Stimulated activated CD4-positive, alpha-beta T cell treated with anti-CD3 and anti-CD28 coated beads, Interleukin-4, amount 100 ng/mL, for 4 hours (primary cell): ENCODE measurements around the gene ESR1.

Experiments used
- DNase-seq, 2 experiments: peaks; one replicate each; pipeline ENCODE4 v3.0.0-alpha.2; 2020

The ESR1 gene

DNA sequence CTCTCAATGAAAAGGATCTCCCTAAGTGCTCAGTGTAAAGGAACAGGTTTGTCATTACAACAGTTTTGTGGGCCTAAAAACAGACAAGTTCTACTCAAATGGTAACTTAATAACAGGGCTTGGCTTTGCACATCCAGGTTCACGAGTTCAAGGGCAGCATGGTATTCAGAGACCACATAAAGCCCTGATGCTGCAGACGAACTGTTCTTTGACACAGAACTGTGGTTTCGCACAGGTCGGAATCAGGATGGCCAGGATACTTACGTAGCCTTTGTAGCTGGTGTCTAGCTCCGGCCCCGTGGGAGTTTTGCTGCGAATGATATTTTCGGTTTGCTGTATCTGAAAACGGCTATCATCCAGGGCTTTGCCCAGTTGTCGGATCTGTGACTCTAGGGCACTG lies 335.9 kb downstream of the ESR1 start:
- no peak for DNase-seq

DNA sequence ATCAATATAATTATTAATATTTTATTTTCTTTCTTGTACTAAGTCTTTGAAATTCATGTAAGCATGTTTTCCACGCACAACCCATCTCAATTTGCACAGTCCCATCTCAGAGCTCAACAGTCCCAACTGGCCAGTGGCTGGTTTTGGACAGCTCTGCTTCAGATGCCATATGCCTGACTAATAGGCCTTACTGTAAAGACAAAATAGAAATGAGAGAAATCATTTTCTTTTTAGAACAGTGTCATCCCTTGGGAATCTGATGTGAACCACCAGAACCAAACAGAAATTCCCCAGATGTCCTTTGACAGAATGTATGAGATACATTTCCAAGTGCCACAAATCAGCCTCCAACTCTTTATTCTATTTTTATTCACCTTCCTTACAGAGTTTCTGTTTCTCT lies 338.9 kb downstream of the ESR1 start:
- DNase-seq: no peak

DNA sequence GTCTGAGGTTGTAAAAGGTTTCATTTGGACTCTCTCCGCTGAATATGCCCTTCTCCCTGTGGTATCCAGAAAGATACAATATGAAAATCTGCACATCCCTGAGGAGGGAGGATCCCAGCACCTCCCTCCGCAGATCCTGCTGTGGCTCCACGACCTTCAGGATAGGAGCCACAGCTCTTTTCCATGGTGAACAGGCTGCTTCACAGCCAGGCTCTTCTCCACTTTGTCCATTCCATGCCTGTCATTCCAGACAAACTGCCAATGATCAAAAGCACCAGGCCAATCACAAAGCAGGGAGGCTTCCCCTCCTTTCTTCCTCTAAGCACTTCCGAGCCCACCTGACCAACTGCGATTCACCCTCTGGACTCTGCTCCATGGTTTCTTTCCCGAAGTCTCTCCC lies 339.8 kb downstream of the ESR1 start:
- no peak for DNase-seq

DNA sequence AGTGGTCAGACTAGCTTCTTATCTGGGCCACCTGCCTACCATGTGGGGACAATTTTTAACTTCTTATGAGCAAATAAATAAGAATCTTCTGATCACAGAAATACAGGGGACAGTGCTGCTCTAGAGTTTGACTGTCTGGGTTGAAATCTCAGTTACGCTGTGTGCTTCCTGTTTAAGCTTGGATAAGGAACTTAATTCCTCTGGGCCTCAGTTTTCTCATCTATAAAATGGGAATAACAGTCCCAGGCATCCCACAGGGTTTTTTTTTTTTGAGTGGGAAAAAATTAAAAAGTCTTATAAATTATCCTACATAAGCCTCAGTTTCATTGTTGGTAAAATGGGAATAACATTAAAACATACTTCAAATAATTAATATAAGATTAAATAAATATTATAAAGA lies 340.9 kb downstream of the ESR1 start:
- DNase-seq: no peak

- DNase-seq: no peak
These were observed 342.7 kb downstream of the ESR1 start for GRCh38 chr6:152150196-152150595.

DNA sequence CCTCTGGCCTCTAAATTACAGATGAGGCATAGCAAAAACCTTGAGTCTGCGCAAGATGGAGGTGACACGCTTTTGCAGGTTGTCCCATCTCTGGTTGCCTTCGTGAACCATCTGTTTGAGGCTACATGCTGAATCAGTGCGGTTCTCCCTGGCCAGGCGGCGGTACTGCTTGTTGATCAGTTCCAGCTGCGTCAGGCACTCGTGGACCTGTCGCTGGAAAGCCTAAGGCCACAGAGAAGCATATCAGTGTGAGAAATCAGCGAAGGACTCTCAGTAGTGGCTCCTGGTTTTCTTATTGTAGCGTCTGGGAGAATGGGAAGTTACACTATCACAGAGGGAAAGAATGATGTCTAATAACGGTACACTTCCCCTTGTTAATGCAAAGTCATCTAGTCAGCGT lies 344.4 kb downstream of the ESR1 start:
- no peak for DNase-seq

GRCh38 chr6:152154559-152155356 lies 347.3 kb downstream of the ESR1 start:
- no peak for DNase-seq

DNA sequence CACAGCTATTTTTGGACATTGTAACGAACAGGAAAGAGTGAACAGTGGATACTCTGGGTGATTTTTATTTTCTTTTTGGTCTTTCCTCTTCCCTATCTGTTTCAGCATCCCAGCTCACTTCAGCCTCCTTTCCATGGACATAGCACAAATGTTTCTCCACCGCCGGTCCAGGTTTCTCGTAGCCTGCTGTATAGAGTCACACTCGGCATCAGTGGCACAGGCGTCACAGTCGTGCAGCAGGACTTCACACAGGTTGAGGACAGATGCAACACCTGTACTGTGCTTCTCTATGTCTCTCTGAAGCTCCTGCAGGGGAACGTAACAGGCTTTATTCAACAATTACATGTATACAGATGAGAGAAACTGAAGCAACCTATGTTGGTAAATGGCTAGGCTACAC lies 348.3 kb downstream of the ESR1 start:
- no peak for DNase-seq

- DNase-seq: no peak
These were observed 352.9 kb downstream of the ESR1 start for GRCh38 chr6:152160346-152160745.

DNA sequence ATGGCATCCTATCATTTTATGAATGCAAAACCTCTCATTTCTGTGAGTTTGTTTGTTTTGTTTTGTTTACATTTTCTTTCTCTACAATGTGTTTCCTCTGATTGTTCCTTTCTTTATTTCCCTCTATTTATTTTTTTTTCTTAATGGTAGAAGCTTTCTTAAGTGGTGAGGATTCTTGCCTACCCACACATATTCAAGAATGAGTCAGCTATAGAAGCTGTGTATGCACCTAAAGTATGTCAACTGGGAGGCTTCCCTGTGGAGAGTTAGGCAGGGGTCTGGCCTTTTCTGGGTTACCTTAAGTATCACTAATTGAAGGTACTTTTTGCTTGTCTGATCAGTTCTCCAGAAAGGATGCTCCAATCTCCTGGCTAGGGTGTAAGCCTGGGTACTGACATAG lies 354.0 kb downstream of the ESR1 start:
- DNase-seq: no peak

- DNase-seq: no peak
These were observed 357.5 kb downstream of the ESR1 start for GRCh38 chr6:152164957-152165356.

DNA sequence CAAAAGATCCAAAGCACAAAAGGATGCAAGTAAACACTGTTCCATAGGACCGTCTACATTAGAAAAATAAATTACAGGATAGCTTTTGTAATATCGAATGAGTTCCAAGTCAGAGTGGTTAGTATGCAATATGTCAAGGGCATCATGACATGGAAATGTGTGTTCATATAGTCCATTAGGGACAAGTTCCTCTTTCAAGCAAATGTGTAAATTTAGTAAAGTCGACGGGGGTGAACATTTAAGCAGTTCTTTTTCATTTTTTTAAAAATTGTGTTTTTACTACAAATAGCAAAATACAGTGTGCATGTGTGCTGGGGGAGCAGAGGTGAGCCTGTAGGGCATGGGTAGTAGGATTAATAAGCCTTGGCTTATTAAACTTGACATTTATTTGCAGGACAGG lies 359.0 kb downstream of the ESR1 start:
- no peak for DNase-seq

DNA sequence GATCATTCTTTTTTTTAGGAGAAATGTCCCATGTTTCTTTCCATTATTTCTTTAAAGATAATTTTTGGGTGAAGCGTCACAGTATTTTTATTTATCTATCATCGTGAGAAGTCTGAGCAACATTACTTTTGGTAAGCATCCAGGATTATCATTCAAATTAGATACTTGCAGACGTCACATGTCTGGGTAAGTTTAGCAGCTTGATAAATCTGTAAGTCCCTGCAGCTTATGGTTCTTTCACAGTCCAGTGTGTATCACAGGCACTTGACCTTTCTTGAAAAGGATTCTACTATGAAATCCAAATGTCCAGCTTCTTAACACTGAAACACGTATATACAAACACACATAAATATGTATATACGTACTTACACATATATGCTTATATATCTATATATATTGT lies 359.4 kb downstream of the ESR1 start:
- no peak for DNase-seq

DNA sequence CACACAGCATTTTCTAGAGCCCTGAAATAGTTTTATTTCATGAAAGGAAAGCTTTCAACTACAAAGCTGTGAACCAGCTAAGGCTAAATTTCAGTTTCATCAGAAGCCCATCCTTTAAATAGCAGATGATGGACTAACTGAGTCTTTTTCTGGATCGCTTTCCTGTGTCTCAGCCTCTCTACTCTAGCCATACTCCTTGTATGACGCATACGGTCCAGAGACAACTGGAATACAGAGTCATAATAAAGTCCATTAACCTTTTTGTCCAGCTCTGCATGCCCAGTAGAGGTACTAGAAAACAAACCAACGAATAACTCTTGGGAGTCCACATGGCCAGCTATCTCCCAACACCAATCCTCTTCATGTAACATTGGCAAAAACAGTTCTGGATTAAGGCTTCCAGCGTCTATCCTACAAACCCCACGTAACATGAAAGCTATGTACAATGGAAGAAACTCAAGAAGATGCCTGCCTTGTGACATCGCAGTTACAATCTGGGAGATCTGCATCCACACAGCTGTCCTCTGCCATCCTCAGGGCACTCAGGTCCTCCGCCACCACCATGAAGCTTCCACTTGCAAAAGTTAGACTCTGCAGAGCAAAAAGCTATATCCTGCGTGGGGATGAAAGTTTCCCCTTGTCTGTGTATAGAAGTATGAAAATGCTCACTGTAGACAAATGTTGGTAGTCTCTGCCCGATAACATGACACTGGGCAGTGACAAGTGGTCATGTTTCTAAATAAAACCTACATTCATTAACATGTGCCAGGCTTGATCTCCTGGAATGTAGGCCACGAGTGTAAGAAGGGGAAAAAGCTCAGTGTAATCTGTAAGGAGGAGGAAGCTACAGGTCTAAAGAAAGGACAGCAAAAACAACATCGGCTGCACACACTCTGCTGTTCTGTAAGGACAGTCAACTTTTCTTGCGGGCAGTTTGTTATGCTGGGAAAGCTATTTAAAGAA lies 360.4 kb downstream of the ESR1 start:
- DNase-seq: no peak

DNA sequence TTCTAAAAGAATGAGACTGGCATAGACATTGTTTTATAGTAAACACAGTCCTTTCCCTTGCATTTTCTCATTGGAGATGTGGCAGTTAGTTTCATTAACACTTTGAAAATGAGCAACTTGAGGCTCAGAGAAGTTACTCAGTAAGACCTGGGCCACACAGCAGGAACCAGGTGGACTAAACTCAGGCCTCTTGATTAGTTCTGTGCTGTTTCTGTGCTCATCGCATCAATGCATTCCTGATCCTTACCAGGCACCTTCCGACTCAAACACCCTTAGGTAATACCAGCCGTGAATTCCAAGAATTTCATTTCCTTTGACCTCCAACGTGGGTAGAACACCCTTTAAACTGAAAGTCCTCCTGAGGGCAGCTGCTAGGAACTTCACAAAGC lies 362.8 kb downstream of the ESR1 start:
- DNase-seq: no peak

DNA sequence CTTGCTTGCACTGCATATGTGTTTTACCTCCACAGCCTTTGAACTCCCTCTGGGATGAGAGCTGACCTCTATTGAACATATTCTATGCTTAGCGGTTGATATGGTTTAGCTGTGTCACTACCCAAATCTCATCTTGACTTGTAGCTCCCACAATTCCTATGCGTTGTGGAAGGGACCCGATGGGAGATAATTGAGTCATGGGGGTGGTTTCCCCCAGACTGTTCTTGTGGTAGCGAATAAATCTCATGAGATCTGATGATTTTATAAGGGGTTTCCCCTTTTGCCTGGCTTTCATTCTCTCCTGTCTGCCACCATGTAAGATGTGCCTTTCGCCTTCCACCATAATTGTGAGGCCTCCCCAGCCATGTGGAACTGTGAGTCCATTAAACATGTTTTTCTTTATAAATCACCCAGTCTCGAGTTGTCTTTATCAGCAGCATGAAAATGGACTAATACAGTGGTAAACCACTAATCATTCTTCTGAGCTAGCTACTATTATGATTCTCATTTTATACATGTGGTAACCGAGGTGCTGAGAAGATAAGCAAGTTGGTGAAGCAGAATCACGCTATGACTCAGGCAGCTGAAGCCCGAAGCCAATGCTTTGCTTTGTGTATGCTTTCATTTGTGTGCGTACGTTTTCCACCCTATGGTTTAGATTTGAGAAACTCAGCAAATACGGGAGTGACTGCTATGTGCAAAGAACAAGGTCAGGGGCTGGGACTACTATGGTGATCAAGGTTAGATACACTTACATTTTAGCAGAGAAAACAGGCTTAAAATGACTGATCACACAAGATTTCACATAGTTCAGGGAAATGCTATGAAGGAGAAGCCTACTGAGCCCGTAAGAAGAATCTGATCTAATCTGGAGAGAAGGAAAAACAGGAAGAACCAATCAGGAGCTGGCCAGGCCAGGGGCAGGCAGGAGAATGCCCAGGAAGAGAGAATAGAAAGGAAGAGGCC lies 363.5 kb downstream of the ESR1 start:
- peak; percentile 40 to 61 for DNase-seq

DNA sequence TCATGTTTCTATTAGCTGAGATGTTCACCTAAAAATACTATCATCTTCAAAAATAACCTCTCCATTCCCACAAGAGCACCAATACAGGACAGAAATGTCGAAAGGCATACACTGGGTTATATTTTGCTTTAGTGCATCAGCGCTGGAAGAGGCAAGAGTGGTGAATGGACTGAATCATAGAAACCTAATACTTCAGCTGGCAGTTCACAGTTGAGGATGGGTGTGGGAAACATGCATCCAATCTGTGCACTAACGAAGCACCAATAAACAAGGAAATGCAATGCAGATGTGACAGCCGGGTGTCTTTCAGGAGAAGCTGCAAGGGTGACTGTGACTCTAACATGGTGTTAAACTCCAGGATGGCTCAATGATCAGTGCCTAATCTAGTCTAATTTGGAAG lies 365.8 kb downstream of the ESR1 start:
- DNase-seq: no peak

DNA sequence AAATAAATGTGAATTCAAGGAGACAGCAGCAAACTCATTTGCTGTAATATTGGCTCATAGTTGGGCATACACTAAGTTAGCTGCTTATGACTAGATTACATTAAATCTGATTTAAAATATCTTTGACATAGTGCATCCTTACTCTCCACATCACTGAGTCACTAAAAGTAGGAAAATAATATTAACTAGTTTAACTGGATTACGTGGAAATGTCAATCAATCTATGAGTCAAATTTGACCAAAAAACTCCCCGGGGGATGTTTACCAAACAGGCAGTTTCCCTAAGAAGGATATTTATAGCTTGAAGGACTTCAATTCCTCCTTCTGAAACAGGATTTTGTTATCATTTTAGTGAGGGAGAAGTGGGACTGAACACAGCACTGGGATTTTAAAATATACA lies 366.5 kb downstream of the ESR1 start:
- no peak for DNase-seq

DNA sequence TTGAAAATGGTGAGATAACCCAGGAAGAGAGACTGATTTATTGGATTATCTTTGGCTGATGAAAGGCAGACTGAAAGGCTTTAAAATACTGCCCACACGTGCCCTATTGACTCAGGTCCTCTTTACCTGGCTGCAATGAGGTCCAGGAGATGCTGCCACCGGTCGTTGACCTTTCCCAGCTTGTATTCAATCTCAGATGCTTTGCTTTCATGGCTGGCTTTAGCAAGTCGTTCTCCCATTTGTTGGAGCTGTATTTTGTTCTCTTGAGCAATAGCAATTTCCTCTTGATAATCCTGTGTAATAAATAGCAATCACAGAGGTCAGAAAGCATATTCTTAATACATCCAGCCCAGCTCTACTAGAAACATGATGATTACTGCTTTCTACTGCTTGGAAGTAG lies 368.8 kb downstream of the ESR1 start:
- DNase-seq: no peak
